Sigmoid colon (tissue), 4 donors: ENCODE data around the gene AMOTL2.

Experiments
- EP300 ChIP-seq, 4 donors: sonication (generic); formaldehyde crosslinking; IDR thresholded peaks; one replicate each; pipeline ENCODE4 v1.6.1; 2017; ENCODE audit warnings: antibody characterized with exemption in 4 of 4
- POLR2A ChIP-seq, 2 donors: fragments of 450-650 bp; IDR thresholded peaks; one replicate each; pipeline ENCODE4 v1.6.1; 2016; ENCODE audit warnings: antibody characterized with exemption in 2 of 2, mild to moderate bottlenecking in 2 of 2, moderate library complexity in 2 of 2
- POLR2AphosphoS5 ChIP-seq, 4 donors: sonication (generic); formaldehyde crosslinking; IDR thresholded peaks; one replicate each; pipeline ENCODE4 v1.6.1; 2017; ENCODE audit warnings: antibody characterized with exemption in 4 of 4
- TF ChIP-seq, protein P1 (sequence below), 4 experiments: fragments of 450-650 bp in 3 of 4; fragments of 200-600 bp in 1 of 4; IDR thresholded peaks; one replicate each; pipeline ENCODE4 v1.5.1; 2016 to 2019; ENCODE audit warnings: antibody characterized with exemption in 4 of 4, mild to moderate bottlenecking in 3 of 4, moderate library complexity in 2 of 4

DNA sequence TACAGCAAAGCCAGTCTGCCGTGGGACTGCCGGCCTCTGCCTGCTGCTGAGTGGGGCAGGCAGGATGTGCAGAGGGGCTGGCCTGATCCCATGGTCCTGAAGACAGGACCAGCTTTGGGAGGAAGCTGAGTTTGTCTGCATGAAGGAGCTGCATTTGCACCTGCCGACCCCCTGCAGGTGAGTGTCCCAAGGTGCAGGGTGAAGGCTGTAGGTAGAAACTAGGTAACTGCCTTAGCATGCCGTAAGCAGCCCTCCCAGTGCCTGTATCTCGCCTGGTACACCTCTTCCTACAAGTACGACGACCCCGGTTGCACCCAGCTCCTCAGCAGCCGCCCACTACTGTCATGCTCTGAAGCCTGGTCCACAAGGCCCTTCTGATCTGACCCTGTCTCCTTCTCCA, 34.9 kb downstream of the AMOTL2 start:
- TF ChIP-seq, protein P1, sequence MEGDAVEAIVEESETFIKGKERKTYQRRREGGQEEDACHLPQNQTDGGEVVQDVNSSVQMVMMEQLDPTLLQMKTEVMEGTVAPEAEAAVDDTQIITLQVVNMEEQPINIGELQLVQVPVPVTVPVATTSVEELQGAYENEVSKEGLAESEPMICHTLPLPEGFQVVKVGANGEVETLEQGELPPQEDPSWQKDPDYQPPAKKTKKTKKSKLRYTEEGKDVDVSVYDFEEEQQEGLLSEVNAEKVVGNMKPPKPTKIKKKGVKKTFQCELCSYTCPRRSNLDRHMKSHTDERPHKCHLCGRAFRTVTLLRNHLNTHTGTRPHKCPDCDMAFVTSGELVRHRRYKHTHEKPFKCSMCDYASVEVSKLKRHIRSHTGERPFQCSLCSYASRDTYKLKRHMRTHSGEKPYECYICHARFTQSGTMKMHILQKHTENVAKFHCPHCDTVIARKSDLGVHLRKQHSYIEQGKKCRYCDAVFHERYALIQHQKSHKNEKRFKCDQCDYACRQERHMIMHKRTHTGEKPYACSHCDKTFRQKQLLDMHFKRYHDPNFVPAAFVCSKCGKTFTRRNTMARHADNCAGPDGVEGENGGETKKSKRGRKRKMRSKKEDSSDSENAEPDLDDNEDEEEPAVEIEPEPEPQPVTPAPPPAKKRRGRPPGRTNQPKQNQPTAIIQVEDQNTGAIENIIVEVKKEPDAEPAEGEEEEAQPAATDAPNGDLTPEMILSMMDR (IDR thresholded peaks at IDR 0.05): no peak
- no peak for TF ChIP-seq EP300 (IDR thresholded peaks at IDR 0.05)
- no peak for TF ChIP-seq POLR2A (IDR thresholded peaks at IDR 0.05)
- TF ChIP-seq POLR2AphosphoS5 (IDR thresholded peaks at IDR 0.05): no peak
